Neuronal stem cell (in vitro differentiated cells): Measurements from ENCODE around the gene MRC1.

Experiments
- DNase-seq: peaks from one replicate; pipeline ENCODE4 v3.0.0-alpha.2; 2013; ENCODE audit warnings: low spot score
- H2AFZ ChIP-seq: one replicate; pipeline ENCODE4 v1.6.1; 2013; ENCODE audit warnings: mild to moderate bottlenecking, low read length, inconsistent platforms
- H2AK5ac ChIP-seq: 2 replicates; pipeline ENCODE4 v1.6.1; 2013; ENCODE audit warnings: low read depth, mild to moderate bottlenecking, inconsistent platforms, low read length, moderate library complexity, mixed read lengths
- H2BK120ac ChIP-seq: 2 replicates; pipeline ENCODE4 v1.6.1; 2013; ENCODE audit warnings: low read depth, mild to moderate bottlenecking, inconsistent platforms, low read length, moderate library complexity, mixed read lengths
- H2BK12ac ChIP-seq: one replicate; pipeline ENCODE4 v1.6.1; 2013; ENCODE audit warnings: low read length, inconsistent platforms
- H2BK15ac ChIP-seq: 2 replicates; pipeline ENCODE4 v1.6.1; 2013; ENCODE audit warnings: mild to moderate bottlenecking, low read length, inconsistent platforms, mixed read lengths
- H2BK5ac ChIP-seq: one replicate; pipeline ENCODE4 v1.6.1; 2013; ENCODE audit warnings: inconsistent platforms, mild to moderate bottlenecking, low read length, moderate library complexity
- H3K14ac ChIP-seq: one replicate; pipeline ENCODE4 v1.6.1; 2013; ENCODE audit warnings: low read length, inconsistent platforms
- H3K18ac ChIP-seq: 2 replicates; pipeline ENCODE4 v1.6.1; 2013; ENCODE audit warnings: low read length, inconsistent platforms
- H3K23ac ChIP-seq: 2 replicates; pipeline ENCODE4 v1.6.1; 2013; ENCODE audit warnings: low read depth, mild to moderate bottlenecking, mixed read lengths, low read length, inconsistent platforms; ENCODE audit not compliant: poor library complexity
- H3K27ac ChIP-seq: replicated peaks from 3 replicates; pipeline ENCODE4 v1.5.1; 2013; ENCODE audit warnings: low read length, inconsistent platforms
- H3K27me3 ChIP-seq, 3 experiments: 2 replicates each; pipeline ENCODE4 v1.6.1; 2013; ENCODE audit warnings: low read length in 3 of 3, mild to moderate bottlenecking in 2 of 3, inconsistent platforms in 1 of 3, low read depth in 1 of 3, mixed read lengths in 1 of 3, moderate library complexity in 1 of 3; ENCODE audit not compliant: control insufficient read depth in 3 of 3, insufficient read depth in 3 of 3
- H3K36me3 ChIP-seq, 2 donors: replicated peaks in 1 of 2; 2 replicates each; pipeline ENCODE4 v1.6.1; 2013; ENCODE audit warnings: low read length in 2 of 2; ENCODE audit not compliant: control insufficient read depth in 2 of 2, insufficient read depth in 2 of 2
- H3K4ac ChIP-seq: 2 replicates; pipeline ENCODE4 v1.6.1; 2013; ENCODE audit warnings: inconsistent platforms, mild to moderate bottlenecking, low read length, moderate library complexity
- H3K4me1 ChIP-seq, 2 donors: 1 replicate in 1 of 2; 2 replicates in 1 of 2; pipeline ENCODE4 v1.6.1; 2013; ENCODE audit warnings: low read length in 2 of 2, low read depth in 1 of 2; ENCODE audit not compliant: control insufficient read depth in 2 of 2, insufficient read depth in 1 of 2
- H3K4me2 ChIP-seq: one replicate; pipeline ENCODE4 v1.6.1; 2013; ENCODE audit warnings: mild to moderate bottlenecking, low read length, inconsistent platforms; ENCODE audit not compliant: insufficient read depth, poor library complexity, severe bottlenecking
- H3K4me3 ChIP-seq, 2 donors: 2 replicates each; pipeline ENCODE4 v1.5.1; 2013; ENCODE audit warnings: low read length in 2 of 2, mild to moderate bottlenecking in 2 of 2, inconsistent platforms in 1 of 2, moderate library complexity in 1 of 2
- H3K79me1 ChIP-seq: one replicate; pipeline ENCODE4 v1.6.1; 2013; ENCODE audit warnings: low read depth, mild to moderate bottlenecking, inconsistent platforms, low read length, moderate library complexity
- H3K9ac ChIP-seq: one replicate; pipeline ENCODE4 v1.6.1; 2013; ENCODE audit warnings: mild to moderate bottlenecking, low read depth, low read length, inconsistent platforms; ENCODE audit not compliant: poor library complexity
- H3K9me3 ChIP-seq, 2 donors: replicated peaks in 1 of 2; 2 replicates each; pipeline versions ENCODE3 to v1.6.1; 2013; ENCODE audit warnings: low read length in 2 of 2, mild to moderate bottlenecking in 2 of 2, inconsistent platforms in 1 of 2, low read depth in 1 of 2, mixed read lengths in 1 of 2, moderate library complexity in 1 of 2; ENCODE audit not compliant: control insufficient read depth in 2 of 2, insufficient read depth in 1 of 2
- H4K8ac ChIP-seq: one replicate; pipeline ENCODE4 v1.6.1; 2013; ENCODE audit warnings: low read depth, mild to moderate bottlenecking, inconsistent platforms, low read length, moderate library complexity
- H4K91ac ChIP-seq: one replicate; pipeline ENCODE4 v1.6.1; 2013; ENCODE audit warnings: low read length, low read depth, mild to moderate bottlenecking, inconsistent platforms; ENCODE audit not compliant: poor library complexity
- WGBS, 2 donors: extraction: QIAGEN DNeasy Blood & Tissue Kit; methylation state at CpG; one replicate each; pipeline ENCODE4 v1.1.7; 2013; ENCODE audit warnings: missing lambda C conversion rate in 2 of 2, mixed read lengths in 1 of 2; ENCODE audit not compliant: insufficient read length in 2 of 2, insufficient replicate concordance in 1 of 2; ENCODE audit errors: extremely low coverage in 2 of 2; 5-methylcytosine and 5-hydroxymethylcytosine counted together

MRC1 gene

DNA sequence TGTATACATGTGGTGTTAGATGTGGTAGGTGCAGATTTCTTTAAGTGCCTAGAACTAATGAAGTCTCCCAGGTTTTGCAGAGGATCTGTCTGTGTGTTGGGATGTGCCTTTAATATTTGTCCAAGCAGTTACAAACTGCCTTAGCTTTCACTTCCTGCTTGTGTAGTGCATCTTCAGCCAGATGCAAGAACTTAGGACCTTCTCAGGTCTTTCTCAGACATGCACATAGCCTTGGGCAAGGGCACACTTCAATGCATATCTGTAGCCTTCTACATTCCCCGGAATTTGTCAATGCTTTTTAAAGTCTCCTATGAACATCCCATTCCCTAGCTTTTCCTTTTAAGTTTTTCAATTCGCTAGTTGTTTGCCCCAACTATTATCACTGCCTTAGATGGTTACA is 95.4 kb downstream of the MRC1 start:
- Histone ChIP-seq H3K9me3 (no peaks in the 10 kb centered on the region), H3K27me3 (no peaks in the 10 kb centered on the region), H4K91ac (no peak overlapping the region), H3K4me3 (no peak overlapping the region), H4K8ac (no peak overlapping the region), H2AFZ (no peak overlapping the region), H3K4ac (no peak overlapping the region), H3K4me2 (no peak overlapping the region), H3K79me1 (no peaks in the 10 kb centered on the region), H3K14ac (no peak overlapping the region), H3K18ac (no peak overlapping the region), H3K9ac (no peak overlapping the region), H2BK5ac (no peak overlapping the region), H2BK15ac (no peak overlapping the region), H2BK12ac (no peak overlapping the region), H3K4me1 (no peaks in the 10 kb centered on the region), H2AK5ac (no peak overlapping the region), H3K36me3 (no peaks in the 10 kb centered on the region), H2BK120ac (no peak overlapping the region), H3K23ac (no peak overlapping the region), H3K27ac (no peak overlapping the region)
- no peak for DNase-seq
- no CpG with 5 or more reads among the region's 2 CpGs for WGBS, 2 donors

DNA sequence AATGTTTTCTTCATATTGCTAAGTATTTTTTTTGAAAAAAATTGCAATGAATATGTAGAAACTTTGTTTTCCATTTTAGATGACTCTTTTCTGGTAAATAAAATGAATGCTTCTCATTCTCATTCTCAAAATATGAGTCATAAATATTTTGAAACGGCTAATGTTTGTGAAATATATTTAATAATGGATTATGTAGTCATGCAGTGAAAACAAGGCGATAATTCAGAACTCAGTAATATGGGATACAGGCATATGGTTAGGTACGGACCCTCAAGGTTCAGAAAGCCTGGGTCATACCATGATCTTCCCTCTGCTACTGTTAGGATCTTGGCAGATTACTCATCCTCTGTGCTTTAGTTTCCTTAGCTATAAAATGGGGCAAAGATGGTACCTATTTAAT is 96.3 kb downstream of the MRC1 start:
- H3K27me3 ChIP-seq = no peaks in the 10 kb centered on the region
- H2BK15ac ChIP-seq = no peak overlapping the region
- H4K8ac ChIP-seq = no peak overlapping the region
- H2BK120ac ChIP-seq = no peak overlapping the region
- no peak overlapping the region for H3K9ac ChIP-seq
- H2AFZ ChIP-seq = no peak overlapping the region
- no peak overlapping the region for H3K18ac ChIP-seq
- no peak overlapping the region for H3K4me2 ChIP-seq
- H3K79me1 ChIP-seq = no peaks in the 10 kb centered on the region
- no peak overlapping the region for H3K27ac ChIP-seq
- no peak for DNase-seq
- H4K91ac ChIP-seq = no peak overlapping the region
- H2AK5ac ChIP-seq = no peak overlapping the region
- no CpG with 5 or more reads among the region's 3 CpGs for WGBS, 2 donors
- H3K4ac ChIP-seq = no peak overlapping the region
- H3K36me3 ChIP-seq = no peaks in the 10 kb centered on the region
- no peak overlapping the region for H2BK5ac ChIP-seq
- no peak overlapping the region for H3K4me3 ChIP-seq
- H3K14ac ChIP-seq = no peak overlapping the region
- no peaks in the 10 kb centered on the region for H3K4me1 ChIP-seq
- H2BK12ac ChIP-seq = no peak overlapping the region
- no peak overlapping the region for H3K23ac ChIP-seq
- H3K9me3 ChIP-seq = no peaks in the 10 kb centered on the region

DNA sequence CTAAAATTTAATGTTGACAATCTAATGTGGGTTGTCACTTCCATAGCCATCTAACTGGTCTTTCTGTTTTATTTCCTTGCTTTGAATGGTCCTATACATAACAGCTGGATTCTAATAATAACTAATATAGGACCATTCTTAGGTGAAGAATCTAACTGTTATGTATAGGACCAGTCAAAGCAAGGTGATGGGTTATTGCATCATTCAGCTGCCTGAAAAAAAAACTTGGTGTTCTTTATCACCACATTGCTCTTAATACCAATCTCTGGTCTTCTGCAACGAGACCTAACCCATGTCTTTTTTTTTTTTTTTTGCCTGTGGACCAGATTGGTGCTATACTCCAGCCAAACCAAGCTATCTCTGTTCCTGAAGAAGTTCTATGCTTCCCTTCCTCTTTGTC is 96.9 kb downstream of the MRC1 start:
- no peak overlapping the region for H3K23ac ChIP-seq
- no peak overlapping the region for H2BK12ac ChIP-seq
- H2AK5ac ChIP-seq = no peak overlapping the region
- WGBS, 2 donors = no CpG with 5 or more reads among the region's 1 CpG
- no peak overlapping the region for H3K14ac ChIP-seq
- no peaks in the 10 kb centered on the region for H3K36me3 ChIP-seq
- no peak overlapping the region for H2AFZ ChIP-seq
- no peak overlapping the region for H3K27ac ChIP-seq
- H4K8ac ChIP-seq = no peak overlapping the region
- H3K18ac ChIP-seq = no peak overlapping the region
- H3K9ac ChIP-seq = no peak overlapping the region
- H3K79me1 ChIP-seq = no peaks in the 10 kb centered on the region
- H3K27me3 ChIP-seq = no peaks in the 10 kb centered on the region
- no peaks in the 10 kb centered on the region for H3K9me3 ChIP-seq
- no peak overlapping the region for H4K91ac ChIP-seq
- no peak overlapping the region for H3K4me2 ChIP-seq
- no peak overlapping the region for H2BK120ac ChIP-seq
- H3K4me3 ChIP-seq = no peak overlapping the region
- DNase-seq = no peak
- no peaks in the 10 kb centered on the region for H3K4me1 ChIP-seq
- no peak overlapping the region for H2BK15ac ChIP-seq
- H3K4ac ChIP-seq = no peak overlapping the region
- no peak overlapping the region for H2BK5ac ChIP-seq

DNA sequence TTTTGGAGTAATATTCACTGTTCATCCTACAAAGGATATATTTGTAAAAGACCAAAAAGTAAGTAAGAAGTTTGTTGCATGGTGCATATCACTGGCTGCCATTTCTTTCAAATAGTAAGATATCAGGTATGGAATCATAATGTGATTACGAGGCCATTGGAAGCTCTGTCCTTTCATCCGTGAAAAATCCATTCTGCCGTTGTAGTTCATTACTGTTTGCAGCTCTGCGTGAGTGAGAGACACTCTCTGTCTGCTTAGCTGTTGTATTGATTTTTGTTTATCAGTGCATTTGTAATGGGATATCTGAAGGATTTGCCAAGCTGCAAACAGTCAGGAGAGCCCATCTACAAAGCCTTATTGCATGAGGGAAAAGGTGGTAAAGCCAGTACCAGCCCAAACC is 98.5 kb downstream of the MRC1 start:
- no peaks in the 10 kb centered on the region for H3K9me3 ChIP-seq
- no peak overlapping the region for H2AFZ ChIP-seq
- no peak overlapping the region for H3K4ac ChIP-seq
- H4K91ac ChIP-seq = no peak overlapping the region
- no peak overlapping the region for H3K14ac ChIP-seq
- no peak overlapping the region for H2BK5ac ChIP-seq
- DNase-seq = no peak
- no peaks in the 10 kb centered on the region for H3K79me1 ChIP-seq
- no peak overlapping the region for H3K27ac ChIP-seq
- H3K18ac ChIP-seq = no peak overlapping the region
- H2BK15ac ChIP-seq = no peak overlapping the region
- no peak overlapping the region for H2AK5ac ChIP-seq
- H4K8ac ChIP-seq = no peak overlapping the region
- WGBS, 2 donors = no CpG with 5 or more reads among the region's 4 CpGs
- no peak overlapping the region for H2BK12ac ChIP-seq
- H3K4me2 ChIP-seq = no peak overlapping the region
- H3K4me3 ChIP-seq = no peak overlapping the region
- no peak overlapping the region for H2BK120ac ChIP-seq
- no peaks in the 10 kb centered on the region for H3K36me3 ChIP-seq
- no peak overlapping the region for H3K9ac ChIP-seq
- H3K4me1 ChIP-seq = no peaks in the 10 kb centered on the region
- H3K23ac ChIP-seq = no peak overlapping the region
- H3K27me3 ChIP-seq = no peaks in the 10 kb centered on the region
